Bronchial epithelial cell (primary cell): Measurements from ENCODE around the gene ZPR1. TPM values are rescaled to one million over a fixed set of nuclear protein-coding genes. Genes with fewer than 3 reads are reported as not detected.

Experiments used
- DNase-seq: peaks from one replicate; pipeline ENCODE4 v3.0.0-alpha.2; 2010; ENCODE audit warnings: low read depth
- FAIRE-seq: peaks from 2 replicates; lab custom pipeline; 2011; peaks lifted over from hg19 to GRCh38; lab: Jason Lieb, UNC
- H3K27me3 ChIP-seq: 2 replicates; pipeline ENCODE4 v1.5.1; 2011; ENCODE audit warnings: low read length; ENCODE audit not compliant: control insufficient read depth, insufficient read depth
- H3K36me3 ChIP-seq: 2 replicates; pipeline ENCODE4 v1.5.1; 2011; ENCODE audit warnings: low read length; ENCODE audit not compliant: control insufficient read depth, insufficient read depth
- H3K4me3 ChIP-seq: 2 replicates; pipeline ENCODE4 v1.5.1; 2011; ENCODE audit warnings: mild to moderate bottlenecking, low read depth, low read length, control low read depth
- CTCF ChIP-seq: IDR thresholded peaks from 2 replicates; pipeline ENCODE4 v1.5.1; 2011; ENCODE audit warnings: mild to moderate bottlenecking, moderate library complexity, low read length, control low read depth, inconsistent platforms; ENCODE audit not compliant: insufficient read depth, severe bottlenecking
- total RNA-seq: library from RNA; depleted of rRNA; stranded (reverse); fragments of >200 nt; gene quantifications from 2 replicates; pipeline ENCODE4 v1.2.1, GENCODE V29; 2014

Gene ZPR1
- total RNA-seq, 1 donor from 2014 or later, result 74.2 TPM

- H3K27me3 ChIP-seq, result no peaks in the 10 kb centered on the region
- no peak for DNase-seq
- H3K4me3 ChIP-seq, result no peak overlapping the region
- no peaks in the 10 kb centered on the region for H3K36me3 ChIP-seq
- TF ChIP-seq CTCF, result no peak
- FAIRE-seq, result no peak
These were observed 26.7 kb upstream of the ZPR1 start for GRCh38 chr11:116814502-116814901.

- Histone ChIP-seq H3K27me3 (no peaks in the 10 kb centered on the region), H3K4me3 (no peak overlapping the region), H3K36me3 (no peaks in the 10 kb centered on the region)
- no peak for TF ChIP-seq CTCF
- FAIRE-seq (no peak), DNase-seq (no peak)
These were observed 26.1 kb upstream of the ZPR1 start for GRCh38 chr11:116813781-116814471.

GRCh38 chr11:116813170-116813569 is 25.3 kb upstream of the ZPR1 start:
- TF ChIP-seq CTCF, result no peak
- Histone ChIP-seq H3K4me3 (no peak overlapping the region), H3K27me3 (no peaks in the 10 kb centered on the region), H3K36me3 (no peaks in the 10 kb centered on the region)
- peak; percentile 86 for FAIRE-seq
- DNase-seq, result no peak

- no peak for DNase-seq
- Histone ChIP-seq H3K4me3 (no peak overlapping the region), H3K27me3 (no peaks in the 10 kb centered on the region), H3K36me3 (no peaks in the 10 kb centered on the region)
- no peak for FAIRE-seq
- TF ChIP-seq CTCF, result no peak
These were observed 24.3 kb upstream of the ZPR1 start for GRCh38 chr11:116812109-116812508.

- TF ChIP-seq CTCF, result no peak
- Histone ChIP-seq H3K4me3 (no peak overlapping the region), H3K27me3 (no peaks in the 10 kb centered on the region), H3K36me3 (no peaks in the 10 kb centered on the region)
- DNase-seq, result no peak
- no peak for FAIRE-seq
These were observed 23.4 kb upstream of the ZPR1 start for GRCh38 chr11:116811194-116811593.
